Tibial artery (tissue), 4 donors: ENCODE measurements around the gene TSPAN9.

Experiments used
- DNase-seq, 2 donors: peaks; one replicate each; pipeline ENCODE4 v3.0.0-alpha.2; 2019
- H3K27ac ChIP-seq, 2 donors: fragments of 200-600 bp; sonication (generic) in 1 of 2; 1 replicate in 1 of 2; 2 replicates in 1 of 2; pipeline ENCODE4 v1.5.1; 2018 to 2019; ENCODE audit warnings: mild to moderate bottlenecking in 1 of 2
- H3K27me3 ChIP-seq, 2 donors: fragments of 200-600 bp; sonication (generic) in 1 of 2; one replicate each; pipeline versions ENCODE4 v1.5.1 to v1.6.0; 2016 to 2019
- H3K36me3 ChIP-seq, 3 donors: fragments of 200-600 bp; sonication (generic) in 2 of 3; one replicate each; pipeline ENCODE4 v1.5.1; 2016 to 2019; ENCODE audit warnings: mild to moderate bottlenecking in 2 of 3
- H3K4me1 ChIP-seq, 4 donors: fragments of 200-600 bp; sonication (generic) in 2 of 4; 1 replicate in 3 of 4; 2 replicates in 1 of 4; pipeline ENCODE4 v1.5.1; 2016 to 2019
- H3K4me3 ChIP-seq, 2 donors: fragments of 200-600 bp; sonication (generic) in 1 of 2; 1 replicate in 1 of 2; 2 replicates in 1 of 2; pipeline ENCODE4 v1.5.1; 2018 to 2019; ENCODE audit warnings: mild to moderate bottlenecking in 2 of 2
- H3K9me3 ChIP-seq, 3 donors: fragments of 200-600 bp; sonication (generic) in 1 of 3; one replicate each; pipeline ENCODE4 v1.5.1; 2016 to 2019
- intact Hi-C: fragments of 100-400 bp; cut with DNase I; formaldehyde crosslinking; loops from one replicate; pipeline ENCODE4 v1.15.0; 2023; ENCODE audit warnings: low total_unique reads
- TF ChIP-seq, protein P1 (sequence below), 2 experiments: fragments of 200-600 bp in 1 of 2; fragments of 450-650 bp in 1 of 2; IDR thresholded peaks; one replicate each; pipeline ENCODE4 v1.5.1; 2017 to 2019; ENCODE audit warnings: antibody characterized with exemption in 2 of 2, mild to moderate bottlenecking in 1 of 2, moderate library complexity in 1 of 2

TSPAN9 gene

DNA sequence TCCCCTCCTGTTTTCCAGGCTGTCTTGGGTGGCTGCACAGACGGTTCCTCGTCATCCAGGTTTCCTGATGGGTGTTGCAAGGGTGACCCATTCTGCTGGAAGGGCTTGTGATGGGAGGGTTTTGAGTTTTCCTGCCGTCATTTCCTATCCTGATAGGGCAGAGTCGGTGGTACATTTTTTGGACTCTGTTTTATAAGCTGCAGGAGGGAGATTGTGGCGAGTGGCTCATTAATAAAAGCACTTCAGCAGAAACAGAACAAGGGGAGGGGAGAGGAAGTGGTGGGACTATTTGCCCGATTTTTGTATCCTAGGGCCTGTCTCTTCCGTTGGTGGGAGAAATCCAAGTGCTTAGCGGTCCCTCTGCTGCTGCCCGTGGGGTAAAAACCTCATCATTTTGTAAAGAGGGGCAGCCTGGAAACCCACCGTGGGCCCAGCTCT lies 40.0 kb downstream of the TSPAN9 start:
- Histone ChIP-seq H3K27me3 (no peaks in the 10 kb centered on the region), H3K4me1 (peaks cover 0 to 35% (median 25%) of the 10 kb centered on the region in 4 donors), H3K9me3 (no peaks in the 10 kb centered on the region), H3K36me3 (peaks cover 0 to 3% (median 0%) of the 10 kb centered on the region in 3 donors), H3K27ac (peak overlapping the region in 1 of 2 donors; percentile 21), H3K4me3 (no peak overlapping the region)
- intact Hi-C loops = no loop called here
- TF ChIP-seq, protein P1, sequence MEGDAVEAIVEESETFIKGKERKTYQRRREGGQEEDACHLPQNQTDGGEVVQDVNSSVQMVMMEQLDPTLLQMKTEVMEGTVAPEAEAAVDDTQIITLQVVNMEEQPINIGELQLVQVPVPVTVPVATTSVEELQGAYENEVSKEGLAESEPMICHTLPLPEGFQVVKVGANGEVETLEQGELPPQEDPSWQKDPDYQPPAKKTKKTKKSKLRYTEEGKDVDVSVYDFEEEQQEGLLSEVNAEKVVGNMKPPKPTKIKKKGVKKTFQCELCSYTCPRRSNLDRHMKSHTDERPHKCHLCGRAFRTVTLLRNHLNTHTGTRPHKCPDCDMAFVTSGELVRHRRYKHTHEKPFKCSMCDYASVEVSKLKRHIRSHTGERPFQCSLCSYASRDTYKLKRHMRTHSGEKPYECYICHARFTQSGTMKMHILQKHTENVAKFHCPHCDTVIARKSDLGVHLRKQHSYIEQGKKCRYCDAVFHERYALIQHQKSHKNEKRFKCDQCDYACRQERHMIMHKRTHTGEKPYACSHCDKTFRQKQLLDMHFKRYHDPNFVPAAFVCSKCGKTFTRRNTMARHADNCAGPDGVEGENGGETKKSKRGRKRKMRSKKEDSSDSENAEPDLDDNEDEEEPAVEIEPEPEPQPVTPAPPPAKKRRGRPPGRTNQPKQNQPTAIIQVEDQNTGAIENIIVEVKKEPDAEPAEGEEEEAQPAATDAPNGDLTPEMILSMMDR (IDR thresholded peaks at IDR 0.05) = no peak
- DNase-seq = no peak

DNA sequence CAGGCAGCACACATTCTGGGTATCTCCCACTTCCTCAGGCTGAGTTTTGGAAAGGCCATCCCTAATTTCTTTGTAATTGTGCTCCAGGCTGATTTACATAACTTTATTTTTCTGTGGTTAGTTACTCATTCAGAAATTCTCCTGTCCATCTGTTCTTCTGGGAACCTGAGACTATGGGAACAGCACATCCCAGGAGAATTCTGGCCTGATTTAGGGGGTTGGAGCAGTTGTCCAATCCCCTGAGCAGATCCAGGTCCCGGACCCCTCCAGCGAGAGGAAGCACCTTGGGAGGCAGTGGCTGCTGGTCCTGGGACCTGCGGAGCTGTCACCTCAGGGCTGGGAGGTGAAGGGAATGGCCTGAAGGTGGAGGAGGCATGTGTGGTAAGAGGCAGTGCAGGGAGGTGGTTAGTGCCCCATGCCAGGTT lies 40.4 kb downstream of the TSPAN9 start:
- TF ChIP-seq, protein P1 (IDR thresholded peaks at IDR 0.05) = no peak
- H3K4me3 ChIP-seq = no peak overlapping the region
- DNase-seq = no peak
- H3K27me3 ChIP-seq = no peaks in the 10 kb centered on the region
- H3K36me3 ChIP-seq = peaks cover 0 to 3% (median 0%) of the 10 kb centered on the region in 3 donors
- peak overlapping the region in 1 of 2 donors; percentile 21 for H3K27ac ChIP-seq
- H3K9me3 ChIP-seq = no peaks in the 10 kb centered on the region
- intact Hi-C loops = no loop called here
- H3K4me1 ChIP-seq = peaks cover 0 to 38% (median 28%) of the 10 kb centered on the region in 4 donors

GRCh38 chr12:3119192-3119755 lies 42.1 kb downstream of the TSPAN9 start:
- H3K9me3 ChIP-seq = no peaks in the 10 kb centered on the region
- no peaks in the 10 kb centered on the region for H3K36me3 ChIP-seq
- intact Hi-C loops = no loop called here
- peaks cover 0 to 53% (median 42%) of the 10 kb centered on the region in 4 donors for H3K4me1 ChIP-seq
- peaks cover 0 to 3% of the 10 kb centered on the region in 2 donors for H3K27me3 ChIP-seq
- TF ChIP-seq, protein P1 (IDR thresholded peaks at IDR 0.05) = no peak
- peak overlapping the region; percentile 87 to 89 for H3K27ac ChIP-seq
- no peak for DNase-seq
- peak overlapping the region in 1 of 2 donors; percentile 9 for H3K4me3 ChIP-seq

DNA sequence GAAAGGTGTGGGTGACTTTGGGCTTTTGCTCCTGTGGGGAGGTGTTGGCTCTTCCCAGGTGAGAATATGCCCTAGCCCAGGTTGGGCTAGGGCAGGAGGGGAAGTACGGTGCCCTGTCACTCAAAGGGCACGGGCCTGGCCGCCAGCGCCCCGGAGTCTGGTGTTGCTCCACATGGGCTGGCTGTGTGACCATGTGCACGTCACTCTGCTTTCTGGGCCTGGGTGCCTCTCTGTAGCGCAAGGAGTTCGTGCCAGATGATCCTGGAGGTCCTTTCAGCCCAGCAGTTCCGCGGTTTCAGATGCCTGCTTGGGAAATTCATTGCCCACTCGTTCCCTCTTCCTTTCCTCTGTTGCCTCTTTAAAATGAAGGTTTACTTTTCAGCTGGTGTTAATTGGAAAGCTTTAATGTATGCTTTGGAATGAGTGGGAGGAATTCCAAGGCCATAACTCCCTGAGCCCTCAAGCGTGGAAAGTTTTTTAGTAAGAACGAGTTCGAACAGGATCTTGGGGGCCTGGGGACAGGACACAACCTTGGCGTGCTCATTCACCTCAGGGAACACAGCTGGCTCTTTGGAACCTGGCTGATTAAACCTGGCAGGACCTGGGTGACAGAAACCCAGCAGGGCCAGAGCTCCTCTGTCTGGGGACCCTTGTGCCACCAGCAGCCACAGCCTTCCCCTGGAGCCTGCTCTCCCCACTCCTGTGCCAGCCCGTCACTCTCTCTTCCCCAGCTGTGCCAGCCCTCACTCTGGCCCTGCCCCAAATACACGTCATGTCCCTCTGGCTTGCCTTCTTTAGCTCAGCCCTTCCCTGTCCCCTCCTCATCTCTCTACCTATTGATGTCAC lies 42.8 kb downstream of the TSPAN9 start:
- Histone ChIP-seq H3K27me3 (peaks cover 0 to 3% of the 10 kb centered on the region in 2 donors), H3K9me3 (peaks cover 0 to 5% (median 0%) of the 10 kb centered on the region in 3 donors), H3K4me1 (peaks cover 0 to 53% (median 42%) of the 10 kb centered on the region in 4 donors), H3K4me3 (peak overlapping the region in 1 of 2 donors; percentile 10), H3K27ac (peak overlapping the region; percentile 87 to 89), H3K36me3 (no peaks in the 10 kb centered on the region)
- intact Hi-C loops = no loop called here
- peak; percentile 68 to 94 for DNase-seq
- TF ChIP-seq, protein P1 (IDR thresholded peaks at IDR 0.05) = no peak

- intact Hi-C loops = no loop called here
- no peak for DNase-seq
- H3K4me1 ChIP-seq = peaks cover 0 to 53% (median 42%) of the 10 kb centered on the region in 4 donors
- TF ChIP-seq, protein P1 (IDR thresholded peaks at IDR 0.05) = no peak
- peak overlapping the region; percentile 87 to 89 for H3K27ac ChIP-seq
- peaks cover 0 to 10% (median 0%) of the 10 kb centered on the region in 3 donors for H3K9me3 ChIP-seq
- H3K36me3 ChIP-seq = no peaks in the 10 kb centered on the region
- peaks cover 0 to 3% of the 10 kb centered on the region in 2 donors for H3K27me3 ChIP-seq
- no peak overlapping the region for H3K4me3 ChIP-seq
Measured at GRCh38 chr12:3120701-3121100, 43.5 kb downstream of the TSPAN9 start.
